ENCODE measurements around the gene OSBPL7. TPM values are rescaled to one million over a fixed set of nuclear protein-coding genes. Genes with fewer than 3 reads are reported as not detected.
A peak's percentile ranks its signal among the peaks of the same experiment; 100 is the strongest.

Gene OSBPL7
- total RNA-seq, 1 donor from 2014 or later: 20.3 TPM

DNA sequence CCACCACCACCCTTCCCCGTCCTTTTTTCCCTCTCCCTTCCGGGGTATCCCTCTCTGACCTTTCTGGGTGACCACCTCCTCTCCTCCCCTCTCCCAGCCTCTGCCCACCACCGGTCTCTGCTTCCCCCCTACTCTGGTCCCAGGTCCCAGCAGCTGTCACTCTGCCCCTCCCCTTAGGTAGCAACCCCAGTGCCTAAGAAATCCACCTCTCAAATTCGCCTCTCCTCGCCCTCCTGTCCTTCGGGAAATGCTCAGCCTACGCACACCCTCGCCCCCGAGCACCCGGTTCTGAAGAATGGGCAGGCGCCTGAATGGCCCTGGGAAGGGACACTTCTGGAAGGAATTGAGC lies 30.1 kb upstream of the OSBPL7 start:
- DNase-seq (ENCODE audit: extremely low spot score, unreplicated experiment): no peak
- Mint-ChIP-seq H3K9me3 (no peaks in the 10 kb centered on the region), H3K27me3 (peaks cover 90% of the 10 kb centered on the region), H3K4me1 (ENCODE audit: unreplicated experiment) (peaks cover 9% of the 10 kb centered on the region), H3K36me3 (no peaks in the 10 kb centered on the region), H3K4me3 (peak overlapping the region; percentile 64), H3K27ac (no peak overlapping the region)
- TF ChIP-seq, protein P1, sequence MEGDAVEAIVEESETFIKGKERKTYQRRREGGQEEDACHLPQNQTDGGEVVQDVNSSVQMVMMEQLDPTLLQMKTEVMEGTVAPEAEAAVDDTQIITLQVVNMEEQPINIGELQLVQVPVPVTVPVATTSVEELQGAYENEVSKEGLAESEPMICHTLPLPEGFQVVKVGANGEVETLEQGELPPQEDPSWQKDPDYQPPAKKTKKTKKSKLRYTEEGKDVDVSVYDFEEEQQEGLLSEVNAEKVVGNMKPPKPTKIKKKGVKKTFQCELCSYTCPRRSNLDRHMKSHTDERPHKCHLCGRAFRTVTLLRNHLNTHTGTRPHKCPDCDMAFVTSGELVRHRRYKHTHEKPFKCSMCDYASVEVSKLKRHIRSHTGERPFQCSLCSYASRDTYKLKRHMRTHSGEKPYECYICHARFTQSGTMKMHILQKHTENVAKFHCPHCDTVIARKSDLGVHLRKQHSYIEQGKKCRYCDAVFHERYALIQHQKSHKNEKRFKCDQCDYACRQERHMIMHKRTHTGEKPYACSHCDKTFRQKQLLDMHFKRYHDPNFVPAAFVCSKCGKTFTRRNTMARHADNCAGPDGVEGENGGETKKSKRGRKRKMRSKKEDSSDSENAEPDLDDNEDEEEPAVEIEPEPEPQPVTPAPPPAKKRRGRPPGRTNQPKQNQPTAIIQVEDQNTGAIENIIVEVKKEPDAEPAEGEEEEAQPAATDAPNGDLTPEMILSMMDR (conservative IDR thresholded peaks at IDR 0.05): no peak

- peaks cover 90% of the 10 kb centered on the region for H3K27me3 Mint-ChIP-seq
- H3K4me1 Mint-ChIP-seq (ENCODE audit: unreplicated experiment): peaks cover 9% of the 10 kb centered on the region
- TF ChIP-seq, protein P1 (conservative IDR thresholded peaks at IDR 0.05): peak; percentile 46
- H3K9me3 Mint-ChIP-seq: no peaks in the 10 kb centered on the region
- H3K36me3 Mint-ChIP-seq: no peaks in the 10 kb centered on the region
- H3K4me3 Mint-ChIP-seq: peak within 1 kb of the TSS; percentile 91
- DNase-seq (ENCODE audit: extremely low spot score, unreplicated experiment): no peak
- H3K27ac Mint-ChIP-seq: peak within 1 kb of the TSS; percentile 64
Measured at GRCh38 chr17:47850692-47851573, 29.3 kb upstream of the OSBPL7 start, which contains the start of gene SP6. TSS of gene SP6 (minus strand) at chr17:47851163. CDS start at chr17:47848429, 2,734 bp downstream.

DNA sequence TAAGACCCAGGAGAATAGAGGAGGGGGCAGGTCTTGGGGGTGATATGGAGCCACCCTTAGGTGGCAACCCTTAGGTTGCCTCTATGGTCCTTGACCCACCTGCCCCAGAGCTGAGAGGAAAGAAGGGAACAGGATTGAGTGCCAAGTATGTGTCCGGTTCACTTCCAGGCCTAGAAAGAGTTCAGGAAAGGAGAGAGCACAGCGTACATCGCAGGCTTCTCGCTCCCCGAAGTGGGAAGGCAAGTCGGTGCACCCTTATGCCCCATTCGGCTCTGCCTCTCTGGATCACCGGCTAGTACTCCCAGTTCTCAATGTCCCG lies 28.7 kb upstream of the OSBPL7 start:
- TF ChIP-seq, protein P1 (conservative IDR thresholded peaks at IDR 0.05): no peak
- peaks cover 9% of the 10 kb centered on the region for H3K4me1 Mint-ChIP-seq (ENCODE audit: unreplicated experiment)
- peak overlapping the region; percentile 64 for H3K27ac Mint-ChIP-seq
- no peak for DNase-seq (ENCODE audit: extremely low spot score, unreplicated experiment)
- no peaks in the 10 kb centered on the region for H3K9me3 Mint-ChIP-seq
- H3K4me3 Mint-ChIP-seq: peak overlapping the region; percentile 91
- peaks cover 90% of the 10 kb centered on the region for H3K27me3 Mint-ChIP-seq
- no peaks in the 10 kb centered on the region for H3K36me3 Mint-ChIP-seq

GRCh38 chr17:47848198-47848513 lies 26.6 kb upstream of the OSBPL7 start:
- Mint-ChIP-seq H3K27ac (no peak overlapping the region), H3K9me3 (no peaks in the 10 kb centered on the region), H3K4me1 (ENCODE audit: unreplicated experiment) (peaks cover 11% of the 10 kb centered on the region), H3K36me3 (no peaks in the 10 kb centered on the region), H3K4me3 (peak overlapping the region; percentile 91), H3K27me3 (peaks cover 81% of the 10 kb centered on the region)
- TF ChIP-seq, protein P1 (conservative IDR thresholded peaks at IDR 0.05): no peak
- DNase-seq (ENCODE audit: extremely low spot score, unreplicated experiment): no peak

DNA sequence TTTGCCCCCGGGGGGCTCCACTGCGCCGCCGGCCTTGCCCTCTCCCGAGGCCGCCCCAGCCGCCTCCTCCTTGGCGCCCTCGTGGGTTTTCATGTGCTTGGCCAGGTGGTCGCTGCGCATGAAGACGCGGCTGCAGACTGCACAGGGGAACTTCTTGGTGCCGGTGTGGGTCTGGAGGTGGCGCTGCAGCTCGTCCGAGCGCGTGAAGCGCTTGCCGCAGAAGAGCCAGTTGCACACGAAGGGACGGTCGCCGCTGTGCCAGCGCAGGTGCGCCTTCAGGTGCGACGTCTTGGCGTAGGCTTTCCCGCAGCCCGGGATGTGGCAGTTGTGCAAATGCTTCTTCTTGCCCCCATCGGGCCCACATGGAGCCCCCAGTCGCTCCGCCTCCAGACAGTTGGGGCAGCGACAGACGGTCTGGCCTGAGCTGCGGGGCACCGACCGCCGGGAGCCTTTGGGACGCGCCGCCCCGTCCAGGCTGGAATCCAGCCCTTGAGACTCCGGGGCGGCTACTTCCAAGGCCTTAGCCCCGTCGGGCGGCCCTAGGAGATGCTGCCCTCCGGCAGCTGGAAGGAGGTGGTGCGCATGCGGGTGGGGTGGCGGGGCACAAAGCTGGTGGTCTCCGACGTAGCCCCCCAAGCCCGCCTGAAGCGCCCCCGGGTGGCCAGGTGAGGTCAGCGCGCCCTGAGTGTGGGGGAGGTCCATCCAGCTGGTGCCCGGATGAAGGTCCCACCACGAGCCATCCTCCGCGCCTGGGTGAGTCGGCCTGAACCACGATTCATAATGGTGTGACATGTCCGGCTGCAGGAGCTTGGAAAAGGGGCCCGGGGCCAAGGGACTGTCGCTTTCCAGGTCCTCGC lies 26.0 kb upstream of the OSBPL7 start:
- no peaks in the 10 kb centered on the region for H3K9me3 Mint-ChIP-seq
- no peak for DNase-seq (ENCODE audit: extremely low spot score, unreplicated experiment)
- H3K27ac Mint-ChIP-seq: no peak overlapping the region
- H3K4me3 Mint-ChIP-seq: peak overlapping the region; percentile 91
- H3K4me1 Mint-ChIP-seq (ENCODE audit: unreplicated experiment): peaks cover 15% of the 10 kb centered on the region
- TF ChIP-seq, protein P1 (conservative IDR thresholded peaks at IDR 0.05): peak; percentile 42
- peaks cover 78% of the 10 kb centered on the region for H3K27me3 Mint-ChIP-seq
- no peaks in the 10 kb centered on the region for H3K36me3 Mint-ChIP-seq
